ENCODE measurements around the gene CARD9.
"Not testable (repeated sequence)": the region's sequence is repeated elsewhere in the genome, so short reads cannot be mapped to it uniquely, and the experiment has no call there.

CARD9 gene

GRCh38 chr9:136363106-136363948 lies 10.1 kb downstream of the CARD9 start, which contains the start of gene DNLZ:
DNLZ (minus strand) TSS chr9:136363744; CDS start chr9:136363714, 30 bp downstream.
- peak; percentile 90 to 91 for DNase-seq

DNA sequence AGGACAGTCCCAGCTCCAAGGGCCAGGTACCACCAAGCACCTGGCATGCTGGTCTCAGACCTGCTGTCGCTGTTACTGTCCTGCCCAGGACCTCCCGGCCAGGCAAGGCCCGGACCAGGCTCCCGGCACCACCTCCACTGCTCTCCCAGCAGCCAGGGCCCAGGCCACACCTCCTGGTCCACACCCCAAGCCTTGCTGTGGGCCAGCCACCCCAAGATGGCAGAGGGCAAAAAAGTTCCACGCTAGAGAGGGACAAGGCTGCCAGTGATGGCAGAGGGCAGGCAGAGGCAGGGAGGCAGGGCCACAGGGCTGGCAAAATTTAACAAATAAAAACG lies 11.1 kb downstream of the CARD9 start:
- DNase-seq, result no peak

GRCh38 chr9:136361754-136362449 lies 11.6 kb downstream of the CARD9 start:
- DNase-seq, result no peak

- no peak for DNase-seq
Observed at GRCh38 chr9:136361047-136361753, 12.3 kb downstream of the CARD9 start.

GRCh38 chr9:136359774-136360718 lies 13.4 kb downstream of the CARD9 start:
- DNase-seq, result no peak

- no peak for DNase-seq
Observed at GRCh38 chr9:136358888-136359287, 14.6 kb downstream of the CARD9 start.

GRCh38 chr9:136358016-136358415 lies 15.5 kb downstream of the CARD9 start:
- no peak for DNase-seq

DNA sequence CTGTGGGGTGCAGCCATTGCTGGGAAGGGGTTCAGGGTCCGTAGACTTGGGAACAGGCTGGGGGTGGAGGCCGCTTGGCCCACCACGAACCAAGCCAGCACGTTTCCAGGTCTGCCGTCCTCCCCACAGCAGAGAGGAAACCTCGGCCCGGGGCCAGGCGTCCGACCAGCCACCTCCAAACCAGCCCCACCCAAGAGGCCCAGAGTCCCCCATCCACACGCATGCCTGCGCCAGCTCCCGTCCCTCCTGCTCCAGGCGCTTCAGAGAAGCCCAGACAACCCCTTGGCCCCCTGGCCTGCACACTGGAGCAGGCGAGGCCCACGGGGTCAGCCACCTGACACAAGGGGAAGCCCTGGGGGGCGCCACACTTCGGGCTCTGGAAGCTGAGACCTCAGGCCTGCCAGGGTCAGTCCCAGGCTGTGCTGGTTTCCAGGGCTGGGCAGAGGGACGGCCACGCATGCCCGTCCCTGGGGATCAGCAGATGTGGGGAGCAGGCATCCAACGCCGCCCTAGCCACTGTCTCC lies 16.2 kb downstream of the CARD9 start:
- no peak for DNase-seq

DNA sequence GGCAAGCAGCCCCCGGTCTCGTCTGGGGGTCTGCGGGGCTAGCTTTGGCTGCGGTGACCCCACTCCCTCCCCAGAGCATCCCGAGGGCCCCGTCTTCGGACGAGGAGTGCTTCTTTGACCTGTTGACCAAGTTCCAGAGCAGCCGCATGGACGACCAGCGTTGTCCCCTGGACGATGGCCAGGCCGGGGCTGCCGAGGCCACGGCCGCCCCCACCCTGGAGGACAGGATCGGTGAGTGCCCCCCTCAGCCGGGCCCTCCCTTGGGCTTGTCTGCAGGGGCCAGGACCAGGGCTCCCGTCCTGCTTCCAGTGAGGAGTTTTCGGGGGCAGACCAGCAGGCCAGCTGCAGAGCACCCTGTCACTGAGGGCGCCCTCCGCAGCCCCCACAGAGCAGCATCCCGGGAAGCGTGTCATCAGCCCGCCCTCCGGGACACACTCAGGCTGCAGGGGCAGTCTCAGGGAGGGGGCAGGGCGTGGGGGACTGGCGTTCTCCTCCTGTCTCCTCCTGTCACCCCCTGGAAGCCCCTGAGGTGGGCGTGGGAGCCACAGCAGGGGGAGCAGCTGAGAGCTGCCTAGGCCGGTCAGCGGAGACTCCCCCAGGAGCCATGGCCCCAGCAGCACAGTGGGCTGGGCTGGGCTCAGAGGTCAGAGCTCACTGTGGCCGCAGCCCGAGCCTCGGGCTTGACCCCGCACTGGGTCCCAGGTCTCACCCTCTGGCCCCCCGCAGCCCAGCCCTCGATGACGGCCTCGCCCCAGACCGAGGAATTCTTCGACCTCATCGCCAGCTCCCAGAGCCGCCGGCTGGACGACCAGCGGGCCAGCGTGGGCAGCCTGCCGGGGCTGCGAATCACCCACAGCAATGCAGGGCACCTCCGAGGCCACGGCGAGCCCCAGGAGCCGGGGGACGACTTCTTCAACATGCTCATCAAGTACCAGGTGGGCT lies 17.6 kb downstream of the CARD9 start:
- no peak for DNase-seq

DNA sequence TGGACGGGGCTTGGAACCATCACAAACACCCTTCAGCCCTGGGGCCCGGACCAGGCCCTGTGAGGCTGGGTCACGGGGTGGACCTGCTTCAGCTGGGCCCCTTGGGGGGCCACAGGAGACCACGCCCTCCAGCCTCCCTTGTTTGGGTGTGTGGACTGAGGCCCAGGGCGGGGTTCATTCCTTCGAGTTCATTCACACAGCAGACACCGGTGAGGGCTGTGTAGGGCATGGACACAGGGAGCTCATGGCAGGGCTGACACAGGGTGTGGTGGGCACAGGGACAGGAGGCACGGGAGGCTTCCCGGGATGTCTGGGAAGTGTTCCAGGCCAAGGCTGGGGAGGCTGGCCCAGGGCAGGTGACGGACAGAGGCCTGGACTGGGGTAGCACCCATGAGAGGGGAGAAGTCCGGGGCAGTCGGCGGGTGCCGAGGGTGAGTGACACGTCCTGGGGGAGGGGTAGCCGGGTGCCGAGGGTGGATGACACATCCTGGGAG lies 18.8 kb downstream of the CARD9 start:
- DNase-seq, result no peak

DNA sequence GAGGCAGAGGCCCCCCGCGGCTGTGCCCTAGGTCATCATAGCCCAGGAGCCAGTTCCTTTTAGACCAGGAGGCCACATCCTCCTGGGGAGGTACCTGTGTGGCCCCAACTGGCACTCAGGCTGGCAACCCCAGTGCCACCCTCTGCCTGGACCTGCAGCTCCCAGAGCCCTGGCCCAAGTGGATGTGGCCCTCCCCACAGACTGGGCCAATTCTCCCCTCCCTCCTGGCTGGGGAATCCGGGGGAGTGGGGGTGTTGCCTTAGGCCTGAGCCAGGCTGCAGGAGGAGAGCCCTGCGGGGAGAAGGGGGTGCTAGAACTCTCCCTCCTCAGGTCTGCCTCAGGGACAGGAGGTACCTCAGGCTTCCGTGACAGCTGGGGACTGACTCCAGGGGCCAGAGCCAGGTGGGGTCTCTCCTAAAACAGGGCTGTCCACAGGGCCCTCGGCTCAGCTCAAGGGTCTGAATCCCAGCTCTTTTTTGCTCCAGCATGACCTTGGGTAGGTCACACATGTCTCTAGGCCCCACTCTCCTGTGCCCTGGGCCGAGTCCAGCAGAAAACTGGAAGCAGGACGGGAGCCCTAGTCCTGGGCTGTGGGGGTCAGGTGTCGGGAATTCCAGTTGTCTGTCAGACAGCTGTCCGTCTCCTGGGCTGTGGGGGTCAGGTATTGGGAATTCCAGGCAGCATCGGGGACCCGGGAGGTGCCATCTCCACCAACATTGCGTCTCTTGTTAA lies 19.5 kb downstream of the CARD9 start:
- no peak for DNase-seq

DNA sequence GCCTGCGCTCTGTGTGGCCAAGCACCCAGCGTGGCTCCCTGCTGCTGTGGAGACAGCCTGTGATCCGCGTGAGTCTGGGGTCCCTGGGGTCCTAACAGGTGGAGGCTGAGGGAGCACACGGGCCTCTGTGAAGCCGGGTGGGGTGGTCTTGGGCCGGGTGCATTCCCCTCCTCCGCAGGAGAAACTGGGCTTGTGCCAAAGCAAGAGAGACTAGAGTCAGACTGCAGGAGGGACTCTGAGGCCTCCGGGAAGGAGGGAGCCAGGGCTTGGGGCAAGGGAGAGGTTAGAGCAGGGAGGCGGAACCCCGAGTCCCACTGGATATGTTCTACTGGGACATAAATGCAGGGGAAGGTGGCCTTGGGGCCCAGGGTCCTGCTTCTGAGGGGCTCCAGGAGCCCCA lies 20.4 kb downstream of the CARD9 start:
- DNase-seq, result no peak

GRCh38 chr9:136352682-136353081 lies 20.8 kb downstream of the CARD9 start:
- DNase-seq, result no peak

DNA sequence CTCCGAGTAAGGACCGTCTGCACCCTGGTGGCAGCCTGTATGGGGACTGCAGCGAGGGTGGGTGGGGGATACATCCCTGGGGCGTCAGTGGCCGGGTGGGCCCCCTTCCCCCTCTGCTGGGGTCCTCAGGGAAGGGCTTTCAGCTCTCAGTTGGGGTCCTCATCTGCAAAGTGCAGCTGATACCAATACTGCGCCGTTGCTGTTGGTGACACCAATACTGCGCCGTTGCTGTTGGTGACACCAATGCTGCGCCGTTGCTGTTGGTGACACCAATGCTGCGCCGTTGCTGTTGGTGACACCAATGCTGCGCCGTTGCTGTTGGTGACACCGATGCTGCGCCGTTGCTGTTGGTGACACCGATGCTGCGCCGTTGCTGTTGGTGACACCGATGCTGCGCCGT lies 21.6 kb downstream of the CARD9 start:
- DNase-seq, result not testable (repeated sequence)

- no peak for DNase-seq
Observed at GRCh38 chr9:136351252-136351800, 22.1 kb downstream of the CARD9 start.

GRCh38 chr9:136349546-136349945 lies 23.9 kb downstream of the CARD9 start:
- no peak for DNase-seq

GRCh38 chr9:136348691-136349090 lies 24.8 kb downstream of the CARD9 start:
- DNase-seq, result no peak

- no peak for DNase-seq
Observed at GRCh38 chr9:136347472-136348256, 25.8 kb downstream of the CARD9 start.

GRCh38 chr9:136346927-136347465 lies 26.5 kb downstream of the CARD9 start:
- DNase-seq, result no peak

Data from bone marrow (tissue), 2 donors.